GM19023 (cell line): ENCODE results near the gene STAC3.
A peak's percentile ranks its signal among the peaks of the same experiment; 100 is the strongest.
"Not testable (repeated sequence)": the region's sequence is repeated elsewhere in the genome, so short reads cannot be mapped to it uniquely, and the experiment has no call there.

Experiments
- ATAC-seq: cut with Tn5 transposase; IDR thresholded peaks from one replicate; pipeline ENCODE4 v1.9.1; 2021; ENCODE audit warnings: mild to moderate bottlenecking, moderate library complexity; ENCODE audit not compliant: unreplicated experiment

Gene STAC3

GRCh38 chr12:57250956-57251355 is at the start of gene STAC3:
STAC3 (minus strand) TSS chr12:57251187; CDS start chr12:57249636, 1,551 bp downstream.
- no peak for ATAC-seq

GRCh38 chr12:57299514-57300016 is 48.6 kb upstream of the STAC3 start:
- ATAC-seq, result no peak

GRCh38 chr12:57296291-57296690 is 45.3 kb upstream of the STAC3 start:
- no peak for ATAC-seq

- ATAC-seq, result not testable (repeated sequence)
Observed at GRCh38 chr12:57282073-57282472, 31.1 kb upstream of the STAC3 start.

- ATAC-seq, result peak; percentile 95
Observed at GRCh38 chr12:57280211-57281062, 29.4 kb upstream of the STAC3 start.

- ATAC-seq, result no peak
Observed at GRCh38 chr12:57278465-57279381, 27.7 kb upstream of the STAC3 start.

- no peak for ATAC-seq
Observed at GRCh38 chr12:57276935-57277563, 26.1 kb upstream of the STAC3 start.

GRCh38 chr12:57276233-57276632 is 25.2 kb upstream of the STAC3 start:
- not testable (repeated sequence) for ATAC-seq

- no peak for ATAC-seq
Observed at GRCh38 chr12:57273516-57273915, 22.5 kb upstream of the STAC3 start.

GRCh38 chr12:57272337-57273151 is 21.6 kb upstream of the STAC3 start:
- no peak for ATAC-seq

GRCh38 chr12:57270966-57271470 is 20.0 kb upstream of the STAC3 start:
- ATAC-seq, result no peak

GRCh38 chr12:57268264-57268663 is 17.3 kb upstream of the STAC3 start:
- no peak for ATAC-seq

GRCh38 chr12:57266681-57267080 is 15.7 kb upstream of the STAC3 start:
- no peak for ATAC-seq

- no peak for ATAC-seq
Observed at GRCh38 chr12:57263096-57263495, 12.1 kb upstream of the STAC3 start.

- no peak for ATAC-seq
Observed at GRCh38 chr12:57262126-57262822, 11.3 kb upstream of the STAC3 start.

- ATAC-seq, result no peak
Observed at GRCh38 chr12:57261428-57261865, 10.5 kb upstream of the STAC3 start.

GRCh38 chr12:57260366-57260765 is 9.4 kb upstream of the STAC3 start:
- ATAC-seq, result no peak

- no peak for ATAC-seq
Observed at GRCh38 chr12:57258977-57259970, 8.3 kb upstream of the STAC3 start.
